ENCODE measurements around the gene TIAM1. TPM values are rescaled to one million over a fixed set of nuclear protein-coding genes. Genes with fewer than 3 reads are reported as not detected.
A peak's percentile ranks its signal among the peaks of the same experiment; 100 is the strongest.

The TIAM1 gene
- total and polyA plus RNA-seq, 2 experiments from 2014 or later, result 9.2 to 9.6 TPM

DNA sequence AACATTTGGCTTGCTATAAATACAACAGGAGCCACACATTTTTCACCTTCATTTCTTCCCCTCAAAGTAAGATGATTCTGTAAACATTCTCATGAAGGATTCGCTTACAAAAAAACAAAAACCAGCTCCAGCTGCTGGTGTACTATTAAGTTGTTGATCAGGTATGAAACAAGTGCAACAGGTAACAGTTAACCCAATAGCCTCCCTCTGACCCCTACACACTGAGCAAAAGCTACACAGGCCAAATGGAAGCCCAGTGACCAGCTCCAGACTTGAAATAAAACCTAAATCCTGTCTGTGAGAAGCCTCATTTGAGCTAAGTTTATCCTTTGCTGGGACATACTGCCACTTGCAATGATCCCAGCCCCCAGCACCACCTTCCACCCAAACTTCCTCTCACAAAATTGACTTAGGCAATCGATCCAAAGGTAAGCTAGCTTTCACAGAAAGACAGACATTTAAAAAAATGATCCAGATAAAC, 991 bp downstream of the TIAM1 start:
- no peaks in the 10 kb centered on the region for H3K27me3 ChIP-seq
- DNase-seq (ENCODE audit: low read depth in 1 of 2, low spot score in 1 of 2), result no peak
- H3K9me3 ChIP-seq (ENCODE audit: low read depth), result no peaks in the 10 kb centered on the region
- TF ChIP-seq, protein P1, sequence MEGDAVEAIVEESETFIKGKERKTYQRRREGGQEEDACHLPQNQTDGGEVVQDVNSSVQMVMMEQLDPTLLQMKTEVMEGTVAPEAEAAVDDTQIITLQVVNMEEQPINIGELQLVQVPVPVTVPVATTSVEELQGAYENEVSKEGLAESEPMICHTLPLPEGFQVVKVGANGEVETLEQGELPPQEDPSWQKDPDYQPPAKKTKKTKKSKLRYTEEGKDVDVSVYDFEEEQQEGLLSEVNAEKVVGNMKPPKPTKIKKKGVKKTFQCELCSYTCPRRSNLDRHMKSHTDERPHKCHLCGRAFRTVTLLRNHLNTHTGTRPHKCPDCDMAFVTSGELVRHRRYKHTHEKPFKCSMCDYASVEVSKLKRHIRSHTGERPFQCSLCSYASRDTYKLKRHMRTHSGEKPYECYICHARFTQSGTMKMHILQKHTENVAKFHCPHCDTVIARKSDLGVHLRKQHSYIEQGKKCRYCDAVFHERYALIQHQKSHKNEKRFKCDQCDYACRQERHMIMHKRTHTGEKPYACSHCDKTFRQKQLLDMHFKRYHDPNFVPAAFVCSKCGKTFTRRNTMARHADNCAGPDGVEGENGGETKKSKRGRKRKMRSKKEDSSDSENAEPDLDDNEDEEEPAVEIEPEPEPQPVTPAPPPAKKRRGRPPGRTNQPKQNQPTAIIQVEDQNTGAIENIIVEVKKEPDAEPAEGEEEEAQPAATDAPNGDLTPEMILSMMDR (IDR thresholded peaks at IDR 0.05; ENCODE audit: low read depth, low read length), result no peak
- peak overlapping the region; percentile 38 for H3K4me3 ChIP-seq
- H3K36me3 ChIP-seq, result no peaks in the 10 kb centered on the region
- H3K4me1 ChIP-seq (ENCODE audit: low read depth), result peaks cover 3% of the 10 kb centered on the region
- H3K27ac ChIP-seq, result no peak overlapping the region

DNA sequence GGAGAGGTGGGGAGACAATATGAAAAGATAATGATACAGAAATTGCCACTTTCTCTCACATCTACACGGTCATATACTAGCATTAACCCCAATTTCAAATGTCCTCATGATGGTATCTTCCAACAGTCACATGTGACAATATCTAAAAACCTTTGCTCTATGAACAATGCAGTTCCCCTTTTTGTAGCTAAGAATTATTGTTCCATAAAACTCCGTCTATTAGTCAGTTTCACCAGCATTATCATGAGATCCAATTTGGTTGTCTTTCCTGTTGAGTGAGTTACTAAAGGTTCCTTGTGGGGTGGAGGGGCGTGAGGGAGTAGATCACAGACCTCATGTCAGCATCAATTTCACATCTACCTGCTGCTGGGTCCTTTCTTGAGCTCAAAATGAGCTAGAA, 1.7 kb downstream of the TIAM1 start:
- no peaks in the 10 kb centered on the region for H3K4me1 ChIP-seq (ENCODE audit: low read depth)
- H3K27ac ChIP-seq, result no peak overlapping the region
- no peaks in the 10 kb centered on the region for H3K36me3 ChIP-seq
- H3K9me3 ChIP-seq (ENCODE audit: low read depth), result no peaks in the 10 kb centered on the region
- H3K4me3 ChIP-seq, result no peak overlapping the region
- TF ChIP-seq, protein P1 (IDR thresholded peaks at IDR 0.05; ENCODE audit: low read depth, low read length), result no peak
- no peak for DNase-seq (ENCODE audit: low read depth in 1 of 2, low spot score in 1 of 2)
- no peaks in the 10 kb centered on the region for H3K27me3 ChIP-seq

DNA sequence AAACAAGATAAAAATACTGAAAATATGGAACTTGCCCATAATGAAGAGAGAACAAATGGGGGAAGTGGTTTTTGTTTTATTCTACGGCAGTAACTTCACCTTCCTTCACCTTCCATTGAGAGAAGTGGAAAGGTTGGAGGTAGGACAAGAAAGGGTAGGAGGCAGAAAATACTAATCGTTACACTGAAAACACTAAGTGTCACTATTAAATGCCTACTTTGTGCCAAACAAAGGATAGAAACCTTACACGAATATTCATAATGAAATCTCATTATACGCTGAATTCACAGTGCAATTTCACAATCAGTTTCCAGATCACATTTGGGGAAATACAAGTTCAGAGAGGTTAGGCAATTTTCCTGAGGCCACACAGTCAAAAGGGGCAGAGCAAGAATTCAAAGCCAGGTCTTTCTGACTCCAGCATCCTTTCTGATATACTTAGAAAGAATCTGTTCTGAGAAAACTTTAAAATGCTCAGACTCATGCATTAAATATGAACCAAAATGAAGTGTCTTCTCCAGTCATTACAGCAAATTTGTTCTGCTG, 3.0 kb downstream of the TIAM1 start:
- H3K9me3 ChIP-seq (ENCODE audit: low read depth), result no peaks in the 10 kb centered on the region
- no peak for DNase-seq (ENCODE audit: low read depth in 1 of 2, low spot score in 1 of 2)

DNA sequence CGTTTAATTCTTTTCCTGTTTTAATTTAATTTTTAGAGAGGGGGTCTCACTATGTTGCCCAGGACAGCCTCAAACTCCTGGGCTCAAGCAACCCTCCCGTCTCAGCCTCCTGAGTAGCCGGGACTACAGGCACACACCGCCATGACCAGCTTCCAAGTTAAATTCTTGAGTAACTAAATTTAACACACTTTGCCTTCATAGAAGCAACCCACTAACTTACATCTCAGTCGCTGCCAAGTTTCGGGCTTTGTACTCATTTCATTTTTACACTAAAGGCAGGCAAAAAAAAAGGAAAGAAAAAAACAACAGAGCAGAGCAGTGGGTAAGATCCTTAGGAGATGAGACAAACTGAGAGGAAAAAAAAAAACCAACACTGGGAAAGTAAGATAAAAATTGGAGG, 3.5 kb downstream of the TIAM1 start:
- Histone ChIP-seq H3K27me3 (no peaks in the 10 kb centered on the region), H3K36me3 (no peaks in the 10 kb centered on the region), H3K4me1 (ENCODE audit: low read depth) (no peaks in the 10 kb centered on the region), H3K9me3 (ENCODE audit: low read depth) (no peaks in the 10 kb centered on the region), H3K27ac (no peak overlapping the region), H3K4me3 (no peak overlapping the region)
- TF ChIP-seq, protein P1 (IDR thresholded peaks at IDR 0.05; ENCODE audit: low read depth, low read length), result no peak
- no peak for DNase-seq (ENCODE audit: low read depth in 1 of 2, low spot score in 1 of 2)

More for the DNA sequence above, 3.0 kb downstream of the TIAM1 start:
- Histone ChIP-seq H3K4me3 (no peak overlapping the region), H3K36me3 (no peaks in the 10 kb centered on the region), H3K27ac (no peak overlapping the region), H3K27me3 (no peaks in the 10 kb centered on the region), H3K4me1 (ENCODE audit: low read depth) (no peaks in the 10 kb centered on the region)
- TF ChIP-seq, protein P1 (IDR thresholded peaks at IDR 0.05; ENCODE audit: low read depth, low read length), result no peak

DNA sequence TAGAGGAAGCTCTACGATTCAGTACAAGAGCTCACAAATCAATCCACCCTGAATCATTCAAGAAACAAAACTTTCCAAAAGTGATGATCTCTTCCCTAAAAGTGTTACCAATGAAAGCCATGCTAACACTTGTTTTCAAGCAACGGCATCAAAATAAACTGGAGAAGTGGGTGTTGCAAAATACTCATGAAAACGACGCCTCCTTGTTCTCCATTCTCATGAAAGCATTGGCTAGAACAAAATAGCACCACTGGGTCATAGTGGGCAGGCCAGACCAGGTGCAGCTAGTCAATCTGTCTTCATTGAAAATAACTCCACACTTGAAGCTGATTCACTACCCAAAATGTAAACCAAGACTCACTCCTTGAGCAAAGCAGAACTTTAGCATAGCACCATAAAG, 4.3 kb downstream of the TIAM1 start:
- DNase-seq (ENCODE audit: low read depth in 1 of 2, low spot score in 1 of 2), result no peak
- H3K36me3 ChIP-seq, result no peaks in the 10 kb centered on the region
- TF ChIP-seq, protein P1 (IDR thresholded peaks at IDR 0.05; ENCODE audit: low read depth, low read length), result no peak
- H3K4me3 ChIP-seq, result no peak overlapping the region
- no peaks in the 10 kb centered on the region for H3K9me3 ChIP-seq (ENCODE audit: low read depth)
- no peaks in the 10 kb centered on the region for H3K4me1 ChIP-seq (ENCODE audit: low read depth)
- H3K27me3 ChIP-seq, result no peaks in the 10 kb centered on the region
- no peak overlapping the region for H3K27ac ChIP-seq

Data from cardiac muscle cell (in vitro differentiated cells and primary cell).